Dermis blood vessel endothelial cell (primary cell): ENCODE results near the gene TOX2. TPM values are rescaled to one million over a fixed set of nuclear protein-coding genes. Genes with fewer than 3 reads are reported as not detected.

Experiments
- DNase-seq: peaks from one replicate; pipeline ENCODE4 v3.0.0; 2010
- total RNA-seq: library from RNA; depleted of rRNA; stranded (reverse); fragments of >200 nt; gene quantifications from 2 replicates; pipeline ENCODE4 v1.2.3, GENCODE V29; 2014

Gene TOX2
- total RNA-seq, 1 donor from 2014 or later, result 1.5 TPM

DNA sequence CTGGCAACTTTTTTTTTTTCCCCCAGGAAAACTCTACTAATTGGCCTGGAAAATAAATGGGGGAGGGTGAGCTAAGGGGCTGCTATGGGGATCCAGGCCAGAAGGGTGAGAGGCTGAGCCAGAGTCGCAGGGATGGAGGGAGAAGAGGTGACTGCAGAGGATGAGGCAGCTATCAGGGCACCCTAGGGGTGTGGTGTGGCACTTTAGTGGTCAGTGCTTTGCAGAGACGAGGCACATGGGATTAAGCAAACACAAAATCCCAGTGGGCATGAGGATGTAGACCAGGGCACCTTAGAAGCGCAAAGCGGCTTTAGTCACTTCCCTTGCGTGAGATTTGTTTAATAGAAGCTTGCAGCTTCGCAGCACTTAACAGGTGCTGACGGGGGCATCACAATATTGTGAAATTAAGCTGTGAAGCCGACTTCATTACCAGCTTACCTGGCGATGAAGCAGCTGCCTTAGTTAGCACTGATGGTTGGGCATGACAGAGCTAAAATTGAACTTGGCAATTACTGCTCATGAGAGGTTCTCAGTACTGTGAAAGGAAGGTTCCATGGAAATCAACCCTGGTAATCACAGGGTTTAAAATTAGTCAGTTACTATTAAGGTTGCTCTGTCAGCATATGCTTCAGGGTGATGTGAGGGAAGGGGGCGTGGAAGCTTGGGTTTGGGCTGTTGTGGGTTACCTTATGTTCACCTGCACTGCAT, 26.0 kb downstream of the TOX2 start:
- DNase-seq, result no peak

GRCh38 chr20:43941476-43942200, 27.0 kb downstream of the TOX2 start:
- peak; percentile 74 for DNase-seq

GRCh38 chr20:43942201-43942590, 27.5 kb downstream of the TOX2 start:
- peak; percentile 30 for DNase-seq

GRCh38 chr20:43942667-43943285, 28.1 kb downstream of the TOX2 start:
- DNase-seq, result peak; percentile 79

DNA sequence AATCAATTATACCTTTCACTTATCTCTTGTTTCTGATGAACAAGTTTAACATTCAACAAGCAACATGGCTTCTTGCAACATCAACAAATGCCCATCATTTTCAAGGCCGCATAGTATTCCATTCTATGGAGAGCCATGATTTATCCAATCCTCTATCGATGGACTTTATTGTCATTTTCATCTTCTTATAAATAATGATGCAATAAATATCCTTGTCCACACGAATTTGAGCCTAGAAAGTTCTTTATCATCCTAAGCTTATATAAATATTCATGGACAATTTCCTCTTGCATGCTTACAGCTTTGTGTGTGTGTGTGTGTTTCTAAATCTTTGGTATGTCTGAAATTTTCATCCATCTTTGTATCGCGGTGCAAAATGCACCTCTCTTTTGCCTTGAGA, 29.1 kb downstream of the TOX2 start:
- no peak for DNase-seq

GRCh38 chr20:43944653-43945235, 30.1 kb downstream of the TOX2 start:
- no peak for DNase-seq

DNA sequence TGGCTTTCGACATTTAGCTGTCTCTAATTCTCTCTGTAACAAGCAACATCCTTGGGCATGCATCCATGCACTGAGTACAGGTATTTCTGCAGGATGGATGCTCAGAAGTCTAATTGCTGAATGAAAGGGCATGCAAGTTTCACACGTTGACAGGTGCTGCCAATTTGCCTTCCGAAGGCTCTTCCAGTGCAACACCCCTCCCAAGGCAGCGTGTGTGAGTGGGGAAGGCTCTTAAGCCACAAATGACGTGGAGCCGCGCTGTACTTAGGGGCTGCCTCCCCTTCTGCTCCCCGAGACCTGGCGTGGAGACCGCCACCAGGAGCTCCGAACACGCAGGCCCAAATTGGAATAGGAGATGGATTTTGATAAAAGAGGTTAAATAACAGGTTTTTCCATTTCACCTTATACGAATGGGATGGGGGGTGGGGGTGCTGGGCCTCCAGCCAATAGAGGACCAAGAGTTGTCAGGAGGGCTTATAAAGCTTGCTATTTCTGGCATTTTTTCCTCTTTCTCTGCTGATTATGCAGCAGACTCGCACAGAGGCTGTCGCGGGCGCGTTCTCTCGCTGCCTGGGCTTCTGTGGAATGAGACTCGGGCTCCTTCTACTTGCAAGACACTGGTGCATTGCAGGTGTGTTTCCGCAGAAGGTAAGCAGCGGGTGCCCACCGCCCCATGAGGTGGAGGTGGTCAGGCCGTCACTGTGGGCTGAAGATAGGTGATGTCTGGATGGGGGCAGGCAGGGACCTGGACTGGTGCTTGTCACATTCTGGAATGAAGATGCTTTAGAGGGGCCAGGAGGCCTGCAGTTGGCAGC, 30.9 kb downstream of the TOX2 start:
- no peak for DNase-seq

- no peak for DNase-seq
These were observed 31.5 kb downstream of the TOX2 start for GRCh38 chr20:43946206-43946491.

GRCh38 chr20:43946659-43947315, 32.1 kb downstream of the TOX2 start:
- DNase-seq, result no peak

GRCh38 chr20:43947316-43947710, 32.7 kb downstream of the TOX2 start:
- no peak for DNase-seq

DNA sequence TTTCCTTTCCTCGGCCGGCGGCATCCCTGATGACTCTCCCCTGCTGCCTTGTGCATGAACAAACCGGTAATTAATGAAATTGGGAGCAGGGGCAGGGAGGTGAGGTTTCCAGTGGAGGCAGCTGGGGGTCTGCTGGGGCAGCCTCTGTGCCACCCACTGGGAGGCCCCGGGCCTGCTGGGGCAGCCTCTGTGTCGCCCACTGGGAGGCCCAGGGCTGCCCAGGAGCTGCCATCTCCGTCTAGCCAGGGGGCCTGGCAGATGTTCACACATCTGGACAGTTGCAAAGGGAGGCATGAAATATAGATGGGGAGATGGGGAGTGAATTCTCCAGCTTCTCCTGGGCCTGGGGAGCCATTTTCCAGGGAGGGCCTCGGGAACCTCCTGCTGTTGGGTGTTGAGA, 33.8 kb downstream of the TOX2 start:
- DNase-seq, result no peak

DNA sequence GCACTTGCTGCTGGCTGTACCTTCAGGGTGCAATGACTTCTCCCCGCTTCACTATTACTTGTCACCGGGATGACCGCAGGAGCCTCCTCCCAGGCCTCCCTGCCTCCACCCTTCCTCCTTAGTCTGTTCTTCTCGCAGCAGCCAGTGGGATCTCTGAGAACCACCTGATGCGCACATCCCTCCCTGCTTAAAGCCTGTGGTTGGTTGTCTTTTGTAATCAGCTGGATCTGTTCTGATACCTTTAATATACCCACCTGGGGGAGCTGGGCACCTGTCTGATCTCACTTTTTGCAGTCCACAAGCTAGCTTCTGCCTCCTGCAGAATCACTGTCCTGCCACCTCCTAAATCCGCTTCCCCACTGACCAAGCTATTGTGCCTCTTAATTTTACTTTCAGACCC, 34.6 kb downstream of the TOX2 start:
- no peak for DNase-seq

DNA sequence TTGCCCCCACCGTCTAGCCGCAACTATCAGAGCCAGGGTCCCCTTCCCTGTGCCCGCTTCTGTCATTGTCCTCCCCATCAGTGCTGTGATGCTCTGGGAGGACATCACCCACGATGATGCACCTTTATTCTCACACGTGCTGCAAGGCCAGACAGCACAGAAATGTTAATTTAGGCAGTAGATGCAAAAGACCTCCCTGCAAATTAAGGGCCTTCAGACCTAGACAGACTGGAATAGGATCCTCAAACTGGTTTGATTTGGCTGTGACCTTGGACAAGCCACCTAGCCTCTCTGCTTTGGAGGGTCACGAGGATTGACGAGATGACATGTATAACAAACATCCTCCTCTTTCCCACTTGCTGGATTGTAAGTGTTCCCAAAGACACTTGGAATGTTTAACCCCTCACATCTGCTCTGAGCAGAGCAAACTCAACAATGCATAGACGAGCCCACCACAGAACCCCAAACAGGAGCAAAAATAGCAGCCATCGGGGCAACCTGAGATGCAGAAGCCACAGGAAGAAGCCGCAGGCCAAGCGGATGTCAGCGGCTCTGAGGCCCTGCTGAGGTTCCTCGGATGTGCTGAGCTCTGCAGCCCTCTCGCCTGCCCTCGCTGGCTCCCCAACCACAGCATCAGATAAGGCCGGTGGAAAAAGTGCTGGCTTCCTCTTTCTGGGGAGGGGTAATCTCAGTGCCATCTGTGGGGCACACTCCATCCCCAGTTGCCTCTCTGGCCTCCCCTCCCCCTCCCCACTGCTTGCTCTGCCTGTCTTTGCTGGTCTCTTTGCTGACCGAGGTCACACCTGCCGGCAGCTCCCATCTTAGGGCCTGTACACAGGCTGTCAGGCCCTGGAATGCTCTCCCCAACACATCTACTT, 35.3 kb downstream of the TOX2 start:
- no peak for DNase-seq

DNA sequence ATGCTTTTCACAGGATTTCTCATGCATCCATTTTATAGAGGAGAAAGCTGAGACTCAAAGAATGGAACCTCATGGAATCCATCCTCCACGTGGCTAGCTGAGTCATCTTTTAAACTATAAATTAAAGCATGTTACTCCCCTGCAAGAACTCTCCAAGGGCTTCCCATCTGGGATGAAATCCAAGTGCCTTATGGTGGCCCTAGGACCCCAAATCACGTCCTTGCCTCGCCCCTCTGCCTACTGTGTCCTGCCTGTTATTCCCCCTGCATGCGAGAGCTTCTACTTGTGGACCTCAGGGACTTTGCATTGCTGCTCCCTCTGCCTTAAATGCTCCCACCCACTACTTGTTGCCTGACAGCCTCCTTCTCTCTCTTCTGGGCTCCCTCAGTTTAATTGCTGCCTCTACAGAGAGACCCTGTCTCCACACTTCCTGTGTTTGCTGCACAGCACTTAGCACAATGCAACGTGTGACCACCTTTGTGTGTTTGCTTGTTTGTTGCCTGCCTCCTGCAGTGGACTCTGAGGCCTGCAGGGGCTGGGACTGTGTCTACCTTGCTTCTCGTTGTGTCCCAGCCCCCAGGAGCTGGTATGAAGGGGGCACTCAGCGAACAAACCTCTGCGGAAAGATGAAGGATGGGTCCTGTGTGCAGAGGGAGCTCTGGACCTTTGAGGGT, 39.4 kb downstream of the TOX2 start:
- no peak for DNase-seq

GRCh38 chr20:43954704-43955061, 40.0 kb downstream of the TOX2 start:
- DNase-seq, result no peak

DNA sequence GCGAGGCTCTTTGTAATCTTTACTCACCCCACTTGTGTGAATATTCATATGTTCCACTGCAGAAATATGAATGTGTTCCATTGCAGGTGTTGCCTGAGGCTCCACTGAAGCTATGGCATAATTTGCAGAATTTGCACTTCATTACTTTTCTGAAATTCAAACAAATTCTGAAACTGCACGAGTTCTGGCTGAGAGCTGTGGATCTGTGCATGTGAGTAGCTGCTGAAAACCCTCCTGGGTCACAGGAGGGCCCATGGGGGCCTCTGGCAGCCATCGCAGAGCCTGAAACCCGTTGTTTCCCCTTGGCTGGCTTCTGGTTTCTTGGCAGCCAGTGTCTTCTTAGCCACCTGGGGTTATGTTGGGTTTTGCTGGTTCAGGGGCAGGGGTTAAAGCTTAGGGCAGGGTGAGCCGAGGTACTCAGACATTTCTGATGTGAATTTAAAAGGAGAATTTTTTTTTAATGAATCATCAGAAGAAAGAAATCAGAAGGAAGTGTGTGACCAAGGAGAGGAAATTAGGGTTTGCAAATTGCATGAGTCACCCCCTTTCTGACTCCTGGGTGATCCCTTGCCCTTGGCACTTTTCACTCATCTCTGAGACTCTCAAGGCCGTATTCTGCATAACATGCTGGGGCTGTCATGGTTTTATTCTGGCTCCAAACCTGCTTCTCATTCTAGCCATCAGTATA, 40.6 kb downstream of the TOX2 start:
- peak; percentile 92 for DNase-seq

DNA sequence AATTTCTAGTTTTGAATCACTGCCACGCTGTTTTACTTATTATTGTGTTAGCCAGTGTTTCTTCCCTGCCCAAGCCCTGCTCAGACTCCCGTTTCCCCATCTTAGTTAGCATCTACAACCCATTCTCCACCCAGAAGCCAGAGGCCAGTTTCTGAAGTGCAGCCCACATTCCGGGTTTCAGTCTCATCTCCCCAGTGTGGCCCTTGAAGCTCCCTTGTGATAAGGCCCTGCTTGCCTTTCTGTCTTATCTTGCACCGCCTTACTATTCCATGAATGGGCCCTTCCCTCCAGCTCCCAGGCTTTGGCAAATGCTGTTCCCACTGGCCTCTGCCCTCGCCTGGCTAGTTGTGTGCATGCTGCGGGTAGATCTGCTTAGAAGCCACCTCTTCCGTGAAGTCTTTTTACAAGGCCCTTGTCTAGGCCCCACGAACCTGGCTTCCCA, 41.1 kb downstream of the TOX2 start:
- no peak for DNase-seq

GRCh38 chr20:43957392-43957791, 42.7 kb downstream of the TOX2 start:
- DNase-seq, result no peak

GRCh38 chr20:43958626-43959025, 44.0 kb downstream of the TOX2 start:
- no peak for DNase-seq
